Stimulated activated CD4-positive, alpha-beta T cell treated with anti-CD3 and anti-CD28 coated beads, Interleukin-2, amount 100 ng/mL, for 4 hours (primary cell): Measurements from ENCODE around the gene BICRA.

Source experiments
- DNase-seq: peaks from one replicate; pipeline ENCODE4 v3.0.0-alpha.2; 2020; ENCODE audit warnings: low read depth

The BICRA gene

GRCh38 chr19:47601180-47601904 lies 7.6 kb upstream of the BICRA start:
- no peak for DNase-seq

DNA sequence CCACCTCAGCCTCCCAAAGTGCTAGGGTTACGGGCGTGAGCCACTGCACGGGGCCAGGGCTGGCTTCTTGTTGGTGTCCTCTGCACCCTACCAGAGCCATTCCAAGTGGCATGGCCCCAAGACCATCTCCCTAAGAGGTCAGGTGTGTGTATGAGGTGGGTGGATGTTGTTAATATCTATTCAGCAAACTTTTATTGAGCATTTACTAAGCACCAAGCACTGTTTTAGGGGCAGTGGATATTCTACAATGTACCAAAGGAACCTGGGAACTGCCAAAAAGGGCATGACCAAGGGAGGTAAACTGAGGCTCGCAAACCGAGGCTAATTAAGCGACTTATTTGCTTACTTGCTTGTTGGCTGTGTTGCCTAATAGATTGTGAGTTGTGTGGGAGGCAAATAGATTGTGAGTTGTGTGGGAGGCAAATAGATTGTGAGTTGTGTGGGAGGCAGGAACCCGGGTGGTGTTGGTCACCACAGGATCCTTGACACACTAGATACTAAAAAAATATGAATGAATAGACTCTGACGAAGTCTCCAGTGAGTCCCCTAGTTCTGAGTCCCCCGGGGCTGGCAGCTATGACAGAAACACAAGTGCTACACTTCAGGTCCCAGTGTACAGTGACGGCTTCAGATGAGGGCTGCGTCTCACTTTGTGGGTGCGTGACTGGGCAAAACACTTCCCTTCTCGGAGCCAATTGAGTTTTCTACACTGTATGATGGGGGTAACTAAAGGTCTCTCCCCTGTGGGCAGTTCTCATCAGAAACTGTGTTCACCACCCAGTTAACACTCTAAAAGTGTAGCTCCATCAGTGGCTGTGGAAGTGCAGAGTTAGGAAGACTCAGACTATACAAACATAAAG lies 5.0 kb upstream of the BICRA start:
- no peak for DNase-seq

DNA sequence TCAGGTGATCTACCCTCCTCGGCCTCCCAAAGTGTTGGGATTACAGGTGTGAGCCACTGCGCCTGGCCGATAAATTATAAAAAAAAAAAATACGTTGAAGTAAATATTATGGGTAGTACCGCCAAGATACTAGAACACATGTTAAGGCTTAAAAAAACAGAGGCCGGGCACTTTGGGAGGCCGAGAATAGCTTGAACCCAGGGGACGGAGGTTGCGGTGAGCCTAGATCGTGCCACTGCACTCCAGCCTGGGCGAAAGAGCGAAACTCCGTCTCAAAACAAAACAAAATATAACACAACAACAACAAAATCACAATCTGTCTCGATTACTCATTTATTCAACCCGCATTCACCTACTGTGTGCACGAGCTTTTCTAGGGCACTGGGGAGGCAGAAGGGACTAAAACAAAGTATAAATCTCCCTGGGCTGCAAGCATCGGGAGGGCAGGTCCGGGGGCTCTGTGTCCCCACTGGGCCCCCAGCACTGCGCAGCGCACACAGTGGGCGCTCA lies 1.3 kb upstream of the BICRA start:
- DNase-seq: no peak

DNA sequence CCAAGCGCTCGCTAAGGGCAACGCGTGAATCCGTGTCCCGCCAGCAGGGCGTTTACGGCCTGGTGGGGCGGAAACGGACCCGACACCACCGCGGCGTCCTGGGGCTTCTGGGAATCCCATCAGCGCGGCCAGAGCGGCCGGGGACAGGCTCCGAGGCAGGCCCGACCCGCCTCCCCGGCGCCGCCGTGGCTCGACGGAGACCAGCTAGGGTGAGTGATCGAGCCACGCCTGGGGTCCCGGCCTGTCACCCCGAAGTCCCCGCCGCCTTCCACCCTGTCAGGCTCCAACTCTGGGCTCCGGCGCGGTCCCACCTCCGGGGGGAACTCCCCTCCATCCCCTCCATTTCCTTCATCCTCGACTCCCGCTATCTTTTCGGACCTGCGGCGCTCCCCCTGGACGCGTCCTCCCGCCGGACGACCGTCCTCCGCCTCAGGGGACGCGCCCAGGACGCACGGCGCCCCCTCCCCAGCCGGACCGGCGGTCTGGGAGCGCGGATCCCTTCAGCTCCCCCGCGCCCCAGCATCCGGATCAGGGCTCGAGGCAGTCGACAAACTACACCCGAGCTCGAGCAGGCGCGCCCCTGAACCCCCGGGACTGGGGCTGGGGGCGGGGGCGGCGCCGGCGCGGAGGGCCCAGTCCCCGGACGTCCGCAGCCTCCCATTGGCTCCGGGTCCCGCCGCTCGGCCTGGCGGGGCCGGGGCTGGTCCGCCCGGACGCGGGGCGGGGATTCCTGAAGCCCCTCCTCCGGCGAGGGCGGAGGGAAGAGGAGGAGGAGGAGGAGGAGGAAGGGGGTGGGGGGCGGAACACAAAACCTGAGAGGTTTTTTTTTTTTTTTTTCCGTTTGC lies 638 bp upstream of the BICRA start:
- peak; percentile 92 for DNase-seq

DNA sequence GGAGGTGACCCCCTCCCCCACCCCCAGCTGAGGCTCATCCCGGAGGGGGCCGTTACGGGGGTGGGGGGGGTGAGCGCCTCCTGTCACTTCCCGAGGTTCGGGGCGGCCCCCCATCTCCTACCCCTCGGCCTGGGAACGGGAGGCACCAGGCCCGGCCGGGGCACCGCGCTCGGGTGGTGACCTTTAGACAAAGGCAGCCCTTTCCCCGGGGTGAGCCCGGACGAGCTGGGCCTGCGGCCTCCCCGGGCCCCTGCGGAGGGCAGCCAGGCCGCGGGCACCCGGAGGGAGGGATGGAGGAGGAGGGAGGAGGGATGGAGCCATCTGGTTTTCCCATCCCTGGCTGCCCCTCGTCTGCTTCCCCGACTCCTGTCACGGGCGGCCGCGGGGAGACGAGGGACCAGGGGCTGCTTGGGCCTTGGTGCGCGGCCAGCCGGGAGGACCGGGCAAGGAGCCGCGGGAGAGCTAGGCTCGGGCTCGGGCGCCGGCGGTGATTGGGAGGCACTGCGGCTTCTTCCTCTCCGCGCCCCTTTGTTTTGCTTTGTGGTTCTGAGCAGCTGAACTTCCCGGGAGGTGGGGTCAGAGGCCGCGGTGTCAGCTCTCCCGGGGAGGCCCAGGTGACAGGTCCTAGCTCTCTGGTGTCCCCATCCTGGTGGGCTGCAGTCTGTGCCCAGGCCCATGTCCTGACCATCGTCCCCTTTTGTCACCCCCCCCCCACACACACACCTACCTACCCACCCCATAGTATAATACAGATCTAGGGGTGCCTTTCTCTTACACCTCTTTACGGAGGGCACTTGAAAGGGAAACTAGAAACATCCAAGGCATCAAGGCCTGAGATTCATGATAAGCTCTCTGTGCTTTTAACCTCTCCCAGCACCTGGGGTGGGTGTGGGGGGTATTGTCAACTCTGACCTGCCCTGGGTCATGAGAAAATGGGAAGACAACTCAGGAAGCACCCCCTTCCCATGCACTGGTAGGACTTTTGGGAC lies 1.3 kb downstream of the BICRA start:
- DNase-seq: peak; percentile 35

DNA sequence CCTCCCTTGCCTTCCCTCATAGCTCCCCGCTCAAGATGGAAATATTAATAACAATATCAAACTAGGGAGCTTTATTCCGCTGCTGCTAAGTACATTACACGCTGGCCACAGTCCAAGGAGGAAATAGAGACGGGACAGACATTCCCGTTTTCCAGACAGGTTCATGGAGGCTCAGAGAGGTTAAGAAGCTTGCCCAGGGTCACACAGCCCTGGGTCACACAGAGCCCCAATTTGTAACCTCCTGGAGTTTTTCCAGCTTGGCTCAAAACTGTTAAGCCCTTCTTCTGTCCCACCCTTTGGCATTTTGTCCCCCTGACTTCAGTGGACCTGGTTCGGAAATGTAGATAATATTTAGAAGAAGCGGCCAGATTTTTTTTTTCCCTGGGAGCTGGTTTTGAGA lies 2.0 kb downstream of the BICRA start:
- DNase-seq: no peak

GRCh38 chr19:47613165-47614020 lies 4.5 kb downstream of the BICRA start:
- DNase-seq: no peak

DNA sequence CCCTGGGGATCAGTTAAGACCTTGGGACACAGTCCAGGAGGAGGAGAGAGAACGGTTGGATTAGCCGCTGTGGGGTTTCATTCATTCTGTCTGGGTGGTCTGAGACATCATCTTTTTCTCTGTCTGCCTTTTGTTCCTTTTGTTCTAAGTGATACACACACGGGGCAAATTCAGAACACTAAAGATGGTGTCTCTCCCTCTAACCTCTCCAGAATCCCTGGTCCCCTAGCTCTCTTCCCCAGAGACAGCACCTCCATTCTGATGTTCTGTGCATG lies 5.0 kb downstream of the BICRA start:
- DNase-seq: no peak

DNA sequence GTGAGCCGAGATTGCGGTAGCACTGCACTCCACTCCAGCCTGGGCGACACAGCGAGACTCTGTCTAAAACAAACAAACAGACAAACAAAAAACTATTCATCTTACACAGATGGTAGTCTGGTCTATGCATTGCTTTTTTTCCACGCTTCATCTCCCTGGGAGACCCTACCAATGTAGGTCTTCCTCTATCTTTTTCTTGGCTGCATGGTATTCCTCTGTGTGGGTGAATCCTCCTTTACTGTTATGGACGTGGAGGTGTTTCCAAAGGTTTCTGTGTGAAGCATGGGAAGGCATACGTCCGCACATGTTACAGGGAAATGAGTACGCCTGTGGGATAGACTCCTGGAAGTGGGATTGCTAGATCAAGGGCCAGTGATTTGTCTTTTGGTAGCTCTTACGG lies 5.6 kb downstream of the BICRA start:
- no peak for DNase-seq

- no peak for DNase-seq
Measured at GRCh38 chr19:47615230-47615629, 6.3 kb downstream of the BICRA start.

DNA sequence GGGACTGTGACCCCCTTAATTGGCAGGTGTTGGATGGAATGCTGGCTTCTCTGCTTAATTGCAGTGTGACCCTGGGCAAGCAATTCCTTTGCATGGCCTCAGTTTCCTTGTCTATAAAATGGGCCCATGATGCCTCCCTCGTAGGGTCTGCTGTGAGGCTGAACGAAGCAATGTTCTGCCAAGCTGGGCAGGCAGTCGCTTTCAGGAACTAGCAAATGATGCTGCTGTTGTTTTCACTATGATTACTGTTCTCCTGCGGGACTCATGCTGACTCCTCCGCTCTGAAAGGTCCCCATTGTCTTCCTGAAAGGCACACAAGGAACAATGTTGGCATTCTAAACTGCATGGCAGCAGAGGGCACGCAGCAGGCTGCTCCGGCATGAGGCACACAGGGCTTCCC lies 6.8 kb downstream of the BICRA start:
- no peak for DNase-seq

DNA sequence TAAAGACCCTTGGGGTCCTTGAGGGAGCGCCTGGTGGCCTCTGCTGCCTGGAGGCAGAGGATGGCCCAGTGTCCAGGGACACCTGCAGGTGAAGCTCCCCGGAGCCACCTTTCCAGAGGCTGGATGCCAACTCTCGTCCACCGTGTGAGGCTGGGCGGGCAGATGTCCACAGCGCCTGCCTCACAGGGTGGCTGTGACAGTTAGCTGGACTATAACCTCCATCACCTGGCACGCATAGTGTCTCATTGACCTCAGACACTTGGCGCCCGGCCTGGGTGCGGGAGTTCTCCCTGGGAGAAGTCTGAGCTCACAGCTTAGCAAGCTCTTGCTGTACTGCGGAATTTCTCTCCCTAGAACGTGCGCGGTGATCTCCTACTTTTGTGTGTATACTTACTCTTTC lies 9.8 kb downstream of the BICRA start:
- no peak for DNase-seq

DNA sequence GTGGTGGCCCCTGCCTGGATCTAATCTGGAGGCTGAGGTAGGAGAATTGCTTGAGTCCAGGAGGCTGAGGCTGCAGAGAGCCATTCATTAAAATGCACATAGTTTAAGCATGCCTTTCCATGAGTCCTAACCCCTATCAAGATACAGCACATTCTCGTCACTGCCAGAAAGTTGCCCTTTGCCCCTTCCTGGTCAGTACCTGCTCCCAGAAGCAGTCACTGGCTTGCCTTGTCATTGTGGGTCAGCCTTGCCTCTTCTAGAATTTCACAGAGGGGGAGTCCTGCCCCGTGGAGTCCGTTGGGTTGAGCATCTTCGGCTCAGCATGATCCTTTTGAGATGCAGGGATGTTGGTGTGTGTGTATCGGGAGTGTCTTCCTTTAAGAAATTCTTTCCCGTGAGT lies 10.8 kb downstream of the BICRA start:
- no peak for DNase-seq

DNA sequence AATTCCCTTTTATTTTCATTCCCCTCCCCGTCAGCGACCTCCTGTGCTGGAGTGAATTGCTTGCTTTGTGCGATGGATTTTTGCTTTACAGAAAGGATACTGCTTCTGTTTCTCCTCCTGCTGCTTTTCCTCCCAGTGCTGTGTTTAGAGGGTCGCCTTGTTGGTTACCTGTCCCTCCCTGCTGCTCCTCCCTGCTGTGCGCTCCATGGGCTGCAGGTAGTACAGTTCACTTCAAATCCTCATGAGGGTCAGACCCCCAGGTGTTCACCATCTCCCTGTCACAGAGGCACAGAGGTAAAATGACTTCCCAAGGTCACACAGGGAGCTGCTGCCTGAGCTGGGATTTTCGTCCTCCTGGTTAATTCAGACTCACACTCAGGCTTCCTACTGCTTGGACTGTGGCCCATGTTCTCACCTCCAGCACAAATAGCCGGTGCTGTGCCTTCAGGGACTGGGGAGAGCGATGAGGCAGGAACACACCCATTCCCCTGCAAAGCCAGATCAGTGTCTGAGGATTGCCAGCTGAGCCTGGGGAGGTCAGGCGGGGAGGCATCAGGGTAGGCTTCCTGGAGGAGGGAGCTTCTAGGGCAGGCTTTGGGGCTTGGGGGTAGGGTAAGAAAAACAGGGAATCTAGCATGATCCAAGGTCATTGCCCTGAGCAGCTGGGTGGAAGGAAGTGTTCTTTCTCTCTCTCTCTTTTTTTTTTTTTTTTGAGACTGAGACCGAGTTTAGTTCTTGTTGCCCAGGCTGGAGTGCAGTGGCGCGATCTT lies 14.4 kb downstream of the BICRA start:
- no peak for DNase-seq

DNA sequence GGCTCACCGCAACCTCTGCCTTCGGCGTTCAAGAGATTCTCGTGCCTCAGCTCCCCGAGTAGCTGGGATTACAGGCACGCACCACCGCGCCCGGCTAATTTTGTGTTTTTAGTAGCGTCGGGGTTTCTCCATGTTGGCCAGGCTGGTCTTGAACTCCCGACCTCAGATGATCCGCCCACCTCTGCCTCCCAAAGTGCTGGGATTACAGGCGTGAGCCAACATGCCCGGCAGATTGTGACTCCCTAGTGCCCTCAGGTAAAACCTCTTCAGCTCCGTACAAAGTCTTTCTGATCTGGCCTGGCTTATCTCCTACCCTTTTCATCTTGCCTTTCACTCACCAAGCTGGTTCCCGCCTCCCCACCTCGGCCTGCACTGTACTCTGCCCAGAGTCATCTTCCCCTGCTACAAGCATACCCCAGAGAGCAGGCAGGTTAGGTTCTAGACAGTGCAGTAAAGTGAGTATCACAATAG lies 15.0 kb downstream of the BICRA start:
- DNase-seq: no peak

GRCh38 chr19:47625650-47626049 lies 16.7 kb downstream of the BICRA start:
- no peak for DNase-seq

DNA sequence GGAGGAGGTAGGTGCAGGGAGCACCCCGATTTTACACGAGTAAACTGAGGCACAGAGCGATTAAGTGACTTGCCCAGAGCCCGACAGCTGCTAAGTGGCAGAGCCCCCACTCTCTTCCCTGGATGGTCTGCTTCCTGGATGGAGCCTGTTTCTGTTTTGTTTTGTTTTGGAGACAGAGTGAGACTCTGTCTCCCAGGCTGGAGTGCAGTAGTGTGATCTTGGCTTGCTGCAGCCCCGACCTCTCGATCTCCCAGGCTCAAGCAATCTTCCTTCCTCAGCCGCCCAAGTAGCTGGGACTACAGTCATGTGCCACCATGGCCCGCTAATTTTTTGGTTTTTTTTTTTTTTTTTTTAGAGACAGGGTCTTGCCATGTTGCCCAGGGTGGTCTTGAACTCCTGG lies 17.3 kb downstream of the BICRA start:
- no peak for DNase-seq

- no peak for DNase-seq
Measured at GRCh38 chr19:47628078-47628771, 19.3 kb downstream of the BICRA start.

DNA sequence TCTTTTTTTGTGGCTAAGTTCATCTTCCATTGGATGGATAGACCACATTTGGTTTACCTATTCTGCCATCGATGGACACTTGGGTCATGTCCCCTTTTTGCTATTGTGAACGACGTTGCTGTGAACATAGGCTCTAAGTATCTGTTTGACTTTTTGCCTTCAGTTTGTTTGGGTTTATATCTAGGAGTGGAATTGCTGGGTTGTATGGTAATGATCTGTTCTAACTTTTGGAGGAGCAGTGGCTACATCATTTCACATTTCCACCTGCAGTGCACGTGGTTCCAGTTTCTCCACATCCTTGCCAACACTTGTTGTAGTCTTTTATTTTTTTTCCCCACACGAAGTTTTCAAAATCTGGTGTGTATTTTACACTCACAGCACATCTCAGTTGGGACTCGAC lies 21.7 kb downstream of the BICRA start:
- DNase-seq: no peak
